ENCODE results near the gene TSPAN15.

DNA sequence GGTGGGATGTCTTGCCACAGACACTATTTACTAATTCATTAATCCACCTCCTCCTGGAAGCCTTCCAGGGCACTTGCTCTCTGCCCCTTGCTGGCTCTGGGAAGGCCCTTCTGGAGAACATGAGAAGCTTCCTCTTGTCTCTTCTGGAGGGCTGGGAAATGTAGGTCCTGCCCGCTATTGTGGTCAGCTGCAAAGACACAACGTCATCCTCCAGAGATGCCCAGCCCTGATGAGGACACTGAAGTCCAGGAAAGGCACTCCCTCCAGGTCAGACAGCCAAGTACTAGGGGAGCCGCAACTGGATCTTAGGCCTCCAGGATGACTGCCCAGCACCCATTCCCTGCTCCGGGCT, 24.9 kb upstream of the TSPAN15 start:
- TF ChIP-seq EZH2 (IDR thresholded peaks at IDR 0.05; ENCODE audit: insufficient read depth, poor library complexity, severe bottlenecking) (no peak), EZH2phosphoT487 (IDR thresholded peaks at IDR 0.05; ENCODE audit: insufficient read depth, low read depth) (no peak)

All from GM23248 (cell line).